GM21367 (cell line): ENCODE results near the gene UBXN1.

Source experiments
- ATAC-seq: cut with Tn5 transposase; IDR thresholded peaks from one replicate; pipeline ENCODE4 v1.9.1; 2021; ENCODE audit not compliant: unreplicated experiment

Gene UBXN1

GRCh38 chr11:62678770-62679696 lies at the start of gene UBXN1:
Gene UBXN1 (minus strand): TSS chr11:62679073. CDS start chr11:62678923, 150 bp downstream.
- peak; percentile 64 for ATAC-seq

DNA sequence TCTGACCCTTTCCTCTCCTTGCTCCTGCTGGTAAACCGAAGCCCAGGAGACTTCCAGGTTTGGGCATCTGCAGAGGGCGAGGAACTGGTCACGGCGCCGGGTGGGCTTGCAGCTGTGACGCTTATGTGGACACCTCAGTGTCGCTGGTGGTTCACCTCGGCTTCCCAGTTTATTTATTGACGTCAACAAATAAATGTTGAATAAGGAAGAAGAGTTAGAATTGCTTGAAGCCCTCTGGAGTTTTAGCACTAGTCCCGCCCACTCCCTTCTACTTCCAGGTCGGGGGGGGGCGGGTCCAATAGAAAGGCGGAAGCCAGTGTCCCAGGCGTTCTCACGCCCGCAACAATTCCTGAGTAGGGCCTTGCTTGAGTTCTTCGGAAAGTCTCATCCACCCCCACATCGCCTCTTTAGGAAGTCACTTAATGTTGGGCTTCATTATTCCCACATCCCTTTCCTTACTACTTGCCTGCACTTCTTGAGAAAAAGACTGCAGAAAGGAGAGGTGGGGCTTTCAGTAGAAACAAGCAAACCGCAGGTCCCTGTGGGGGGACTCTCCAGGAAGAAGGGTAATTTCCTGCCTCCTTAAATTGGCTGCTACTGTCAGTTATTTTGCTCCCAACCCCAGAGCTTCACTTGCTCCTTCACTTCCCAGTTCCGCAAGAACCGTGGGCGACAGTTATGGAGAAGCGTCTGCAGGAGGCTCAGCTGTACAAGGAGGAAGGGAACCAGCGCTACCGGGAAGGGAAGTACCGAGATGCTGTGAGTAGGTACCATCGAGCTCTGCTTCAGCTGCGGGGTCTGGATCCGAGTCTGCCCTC lies 49.5 kb upstream of the UBXN1 start, which contains the start of gene TTC9C:
TTC9C (plus strand) TSS at position 316 of the 818 bp plus-strand sequence; CDS start at position 679, 363 bp downstream.
- ATAC-seq = peak; percentile 6

GRCh38 chr11:62727872-62728170 lies 48.9 kb upstream of the UBXN1 start:
- ATAC-seq = peak; percentile 58

DNA sequence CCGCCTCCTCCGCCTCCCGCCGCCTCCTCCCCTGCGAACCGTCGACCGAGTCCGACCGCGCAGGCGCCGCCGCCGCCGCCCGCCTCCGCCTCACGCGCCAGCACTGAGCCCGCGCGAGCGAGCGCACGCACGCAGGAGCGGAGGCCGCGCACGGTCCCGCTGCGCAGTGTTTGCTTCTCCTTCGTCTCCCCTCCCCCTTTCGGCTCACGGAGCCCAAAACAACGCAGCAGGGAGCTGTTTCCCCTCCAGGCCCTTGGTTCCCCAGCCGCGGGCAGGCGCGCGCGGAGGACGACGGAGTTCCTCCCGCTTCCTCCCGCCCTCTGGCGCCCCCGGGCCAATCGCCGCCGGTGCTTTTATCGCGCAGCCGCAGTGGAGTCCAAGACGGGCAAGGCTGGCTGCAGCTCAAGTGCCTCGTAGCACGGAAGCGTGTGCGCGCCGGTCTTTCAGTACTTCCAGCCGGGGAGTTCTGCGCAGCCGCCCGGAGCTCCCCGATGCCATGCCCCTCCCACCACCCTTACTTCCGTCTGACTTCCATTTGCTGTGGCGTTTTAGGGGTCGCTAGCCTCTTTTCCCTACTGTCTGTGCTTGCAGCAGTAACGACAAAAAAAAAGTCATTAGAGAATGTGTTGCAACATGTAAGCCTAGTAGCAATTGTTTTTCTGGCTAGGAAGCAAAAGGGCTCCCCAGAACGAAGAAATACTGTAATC lies 48.4 kb upstream of the UBXN1 start, which contains the start of gene HNRNPUL2:
HNRNPUL2 (minus strand) TSS at position 293 of the 707 bp plus-strand sequence. CDS start 301 bp downstream, outside the sequence.
- ATAC-seq = peak; percentile 64

- no peak for ATAC-seq
Measured at GRCh38 chr11:62726915-62727164, 48.0 kb upstream of the UBXN1 start.

DNA sequence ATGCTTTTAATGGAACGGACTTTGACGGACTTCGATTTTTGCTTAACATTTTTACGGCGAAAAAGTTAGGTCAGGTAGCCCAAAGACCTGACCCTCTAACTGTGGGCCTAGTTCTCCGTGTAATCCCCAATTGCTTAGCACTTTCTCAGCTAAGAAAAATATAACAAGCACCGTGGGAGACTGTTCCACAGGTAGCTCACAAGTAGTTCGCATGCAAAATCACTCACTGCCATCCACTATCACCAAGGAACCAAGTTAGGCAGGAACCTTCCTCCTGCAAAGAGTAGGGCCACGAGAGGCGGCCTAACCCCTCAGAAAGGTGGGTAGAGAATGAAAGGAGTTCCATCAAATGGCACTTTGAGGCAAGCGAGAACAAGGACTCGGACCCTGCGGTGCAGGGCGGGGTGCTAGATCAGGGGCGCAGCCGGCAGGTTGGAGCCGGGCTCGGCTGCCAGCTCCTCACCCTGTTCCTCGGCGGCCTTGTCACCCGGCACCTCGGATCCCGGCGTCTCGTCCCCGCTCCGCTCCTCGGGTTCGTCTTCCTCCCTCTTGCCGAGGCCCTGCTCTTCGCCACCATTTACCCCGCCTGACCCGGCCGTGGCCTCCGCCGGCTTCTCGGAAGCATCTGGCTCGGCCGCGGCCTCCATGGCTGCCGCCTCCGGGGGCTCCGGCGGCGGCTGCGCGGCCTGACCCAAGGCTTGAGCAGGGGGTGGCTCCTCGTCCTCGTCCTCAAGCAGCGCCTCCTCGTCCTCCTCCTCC lies 47.5 kb upstream of the UBXN1 start:
- ATAC-seq = no peak

DNA sequence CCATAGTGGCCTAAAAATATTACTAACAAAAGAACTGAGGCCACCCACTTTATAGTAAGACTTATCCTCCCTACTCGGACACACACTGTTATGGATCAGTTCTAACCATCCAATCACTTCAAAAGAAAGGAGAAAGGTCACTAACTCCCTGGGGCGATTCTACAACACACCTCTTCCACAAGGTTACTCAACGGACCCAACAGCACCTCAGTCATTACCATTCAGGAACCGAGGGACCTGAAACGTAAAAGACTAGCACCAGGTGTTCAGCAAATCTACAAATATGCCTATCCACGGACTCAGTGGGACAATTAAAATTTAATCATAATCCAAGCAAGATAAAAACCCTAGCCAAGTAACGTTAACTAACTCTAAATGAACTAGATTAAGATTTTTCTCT lies 46.8 kb upstream of the UBXN1 start:
- ATAC-seq = no peak

GRCh38 chr11:62724171-62724570 lies 45.3 kb upstream of the UBXN1 start:
- ATAC-seq = no peak

- no peak for ATAC-seq
Measured at GRCh38 chr11:62721994-62722393, 43.1 kb upstream of the UBXN1 start.

DNA sequence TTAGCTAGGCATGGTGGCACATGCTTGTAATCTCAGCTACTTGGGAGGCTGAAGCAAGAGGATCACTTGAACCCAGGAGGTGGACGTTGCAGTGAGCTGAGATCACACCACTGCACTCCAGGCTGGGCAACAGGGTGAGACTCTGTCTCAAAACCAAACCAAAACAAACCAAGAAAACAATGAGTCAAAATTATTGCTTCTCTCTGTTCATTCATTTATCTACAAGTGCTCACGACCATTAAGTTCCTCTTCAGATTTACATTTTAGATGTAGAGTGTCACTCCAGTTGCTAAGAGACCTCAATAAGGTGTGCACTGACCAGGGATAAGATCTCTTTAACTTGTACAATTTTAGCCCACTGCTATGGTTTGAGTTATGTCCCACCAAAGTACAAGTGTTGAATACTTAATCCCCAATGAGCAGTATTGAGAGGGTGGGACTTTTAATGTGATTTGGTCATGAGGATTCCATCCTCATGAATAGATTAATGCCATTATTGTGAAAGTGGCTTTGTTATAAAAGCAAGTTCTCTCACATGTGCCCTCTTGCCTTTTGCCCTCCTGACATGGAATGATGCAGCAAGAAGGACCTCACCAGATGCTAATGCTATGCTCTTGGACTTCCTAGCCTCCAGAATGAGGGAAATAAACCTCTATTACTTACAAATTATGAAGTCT lies 40.6 kb upstream of the UBXN1 start:
- no peak for ATAC-seq

DNA sequence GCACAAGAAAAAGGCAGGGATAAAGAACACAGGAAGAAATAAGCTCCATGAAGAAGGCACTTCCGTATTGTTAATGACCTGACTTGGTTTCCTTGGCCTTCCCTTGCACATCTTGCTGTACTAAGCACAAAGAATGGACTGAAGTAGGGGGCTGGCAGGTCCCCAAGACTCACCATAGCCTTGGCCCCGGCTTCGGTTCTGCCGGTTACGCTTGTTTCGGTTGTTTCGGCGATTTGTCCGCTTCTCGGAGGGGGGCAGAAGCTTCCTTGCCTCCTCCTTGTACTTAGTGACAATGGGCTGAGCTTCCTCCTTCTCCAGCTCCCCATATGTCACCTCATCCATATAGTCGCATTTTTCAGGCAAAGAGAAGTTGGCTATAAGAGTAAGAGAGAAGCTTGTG lies 37.9 kb upstream of the UBXN1 start:
- ATAC-seq = no peak

DNA sequence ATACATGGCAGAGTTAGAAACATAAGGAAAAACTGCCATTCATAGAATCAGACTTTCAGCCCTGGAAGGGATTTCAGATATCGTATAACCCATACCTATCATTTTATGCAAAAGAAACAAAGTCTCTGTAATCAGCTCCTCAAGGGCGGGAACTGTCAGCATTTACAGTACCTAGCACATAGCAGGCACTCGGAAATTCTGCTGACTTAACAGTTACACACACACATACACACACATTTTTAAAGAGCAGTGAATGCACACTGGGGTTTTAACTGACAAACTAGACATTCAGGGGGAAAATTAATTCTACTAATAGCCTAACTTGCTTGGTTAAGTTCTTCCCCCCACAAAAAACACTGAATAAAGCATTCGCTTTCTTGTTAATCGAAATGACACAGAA lies 37.3 kb upstream of the UBXN1 start:
- ATAC-seq = no peak

- no peak for ATAC-seq
Measured at GRCh38 chr11:62715150-62716130, 36.6 kb upstream of the UBXN1 start.

DNA sequence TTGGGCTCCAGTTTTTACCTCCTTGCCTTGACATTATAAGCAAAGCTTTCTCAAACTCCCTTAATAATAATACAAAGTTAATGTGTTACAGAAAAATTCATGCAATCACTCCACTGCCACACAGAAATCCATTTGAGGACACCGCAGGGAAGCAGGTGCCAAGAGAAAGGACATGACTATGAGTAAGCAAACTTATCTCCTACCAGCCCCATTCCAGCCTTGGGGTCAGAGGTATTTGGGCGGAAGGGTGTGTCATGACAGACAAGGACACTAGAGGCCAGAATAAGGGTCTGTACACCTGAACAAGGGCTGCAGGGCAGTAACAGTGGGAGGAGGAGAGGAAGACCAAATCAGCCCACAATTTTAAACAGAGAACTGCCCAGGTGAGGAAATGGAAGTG lies 34.5 kb upstream of the UBXN1 start:
- no peak for ATAC-seq

DNA sequence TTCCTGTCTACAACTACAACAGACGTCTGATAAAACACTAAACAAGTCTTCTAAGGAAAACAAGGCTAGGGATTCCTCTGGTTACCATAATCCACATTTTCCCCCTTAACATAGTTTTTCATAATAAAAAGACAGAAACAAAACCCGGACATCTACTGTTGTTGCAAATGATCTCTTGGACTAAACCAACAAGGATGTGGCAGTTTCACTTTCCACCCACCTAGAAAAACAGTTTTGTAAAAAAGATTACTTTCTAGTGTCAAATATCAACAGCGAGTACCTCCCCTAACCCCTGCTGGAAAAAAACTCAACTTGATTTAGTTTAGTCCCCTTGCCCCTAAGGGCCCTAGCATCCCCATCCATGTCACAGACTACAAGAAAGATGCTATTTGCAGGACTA lies 34.0 kb upstream of the UBXN1 start:
- ATAC-seq = no peak

GRCh38 chr11:62712276-62712812 lies 33.5 kb upstream of the UBXN1 start:
- no peak for ATAC-seq

- no peak for ATAC-seq
Measured at GRCh38 chr11:62710001-62710345, 31.1 kb upstream of the UBXN1 start.

DNA sequence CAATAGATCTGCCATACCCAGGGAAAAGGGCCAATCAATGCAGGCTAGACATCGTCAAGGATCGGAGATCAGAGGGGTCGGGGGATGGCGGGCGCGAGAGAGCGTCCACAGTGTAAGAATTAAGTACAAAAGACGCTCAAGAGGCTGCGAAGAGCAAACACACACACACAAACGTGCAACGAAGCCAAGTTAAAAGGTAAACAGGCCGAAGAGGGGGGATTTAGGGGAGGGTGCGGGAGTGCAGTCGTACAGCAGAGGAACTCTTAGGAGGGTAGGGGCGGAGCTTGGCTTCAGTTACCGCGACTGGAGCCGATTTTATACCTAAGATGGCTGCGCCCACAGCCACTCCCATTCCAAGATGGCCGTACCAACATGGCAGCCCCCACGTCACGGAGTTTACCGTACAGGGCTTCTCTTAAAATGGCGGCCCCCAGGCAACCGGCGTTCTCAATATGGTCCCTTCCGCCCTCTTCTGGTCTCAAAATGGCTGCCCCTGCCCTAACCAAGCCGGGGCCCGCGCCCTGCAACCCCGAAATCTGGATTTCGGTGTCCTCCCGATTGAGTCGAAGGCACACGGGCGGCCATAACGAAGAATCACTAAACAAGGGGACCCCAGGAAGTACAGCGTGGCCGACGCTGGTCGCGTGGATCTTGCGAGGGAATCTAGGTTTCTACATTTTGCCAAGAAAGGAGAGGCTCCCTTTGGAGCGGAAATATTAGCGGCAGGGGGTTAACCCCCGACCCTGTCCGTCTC lies 30.6 kb upstream of the UBXN1 start:
- peak; percentile 56 for ATAC-seq
